GM23248 (cell line): ENCODE results near the gene DAB1. TPM values are rescaled to one million over a fixed set of nuclear protein-coding genes. Genes with fewer than 3 reads are reported as not detected.

Source experiments
- DNase-seq: peaks from one replicate; pipeline ENCODE4 v3.0.0-alpha.2; 2015
- H2AFZ ChIP-seq: fragments of 200-600 bp; sonication (generic); 2 replicates; pipeline ENCODE4 v1.6.1; 2016; ENCODE audit warnings: antibody characterized with exemption
- H3F3A ChIP-seq: fragments of 200-600 bp; sonication (generic); 2 replicates; pipeline ENCODE4 v1.6.1; 2016; ENCODE audit warnings: mild to moderate bottlenecking, antibody characterized with exemption, mixed run types; ENCODE audit not compliant: insufficient read depth
- H3K27ac ChIP-seq: fragments of 200-600 bp; sonication (generic); 2 replicates; pipeline ENCODE4 v1.5.1; 2016; ENCODE audit warnings: mild to moderate bottlenecking
- H3K27me3 ChIP-seq: fragments of 200-600 bp; sonication (generic); replicated peaks from 2 replicates; pipeline ENCODE4 v1.6.1; 2016; ENCODE audit warnings: mild to moderate bottlenecking; ENCODE audit not compliant: insufficient read depth
- H3K36me3 ChIP-seq: fragments of 200-600 bp; sonication (generic); 2 replicates; pipeline ENCODE4 v1.6.1; 2016; ENCODE audit warnings: low read depth, mild to moderate bottlenecking
- H3K4me1 ChIP-seq: fragments of 200-600 bp; sonication (generic); 2 replicates; pipeline ENCODE4 v1.6.1; 2016; ENCODE audit warnings: mild to moderate bottlenecking; ENCODE audit not compliant: insufficient read depth
- H3K4me2 ChIP-seq: fragments of 200-600 bp; sonication (generic); one replicate; pipeline ENCODE4 v1.6.1; 2016; ENCODE audit warnings: mild to moderate bottlenecking; ENCODE audit not compliant: unreplicated experiment
- H3K4me3 ChIP-seq: fragments of 200-600 bp; sonication (generic); 2 replicates; pipeline ENCODE4 v1.5.1; 2016; ENCODE audit warnings: mild to moderate bottlenecking
- H3K79me2 ChIP-seq: fragments of 200-600 bp; sonication (generic); 2 replicates; pipeline ENCODE4 v1.6.1; 2016; ENCODE audit warnings: mild to moderate bottlenecking; ENCODE audit not compliant: insufficient read depth
- H3K9ac ChIP-seq: fragments of 200-600 bp; sonication (generic); 2 replicates; pipeline ENCODE4 v1.6.1; 2016; ENCODE audit warnings: mild to moderate bottlenecking
- H3K9me2 ChIP-seq: fragments of 200-600 bp; sonication (generic); 2 replicates; pipeline ENCODE4 v1.6.1; 2016; ENCODE audit warnings: mixed run types, mild to moderate bottlenecking, moderate library complexity; ENCODE audit not compliant: insufficient read depth
- H3K9me3 ChIP-seq: fragments of 200-600 bp; sonication (generic); one replicate; pipeline ENCODE4 v1.6.1; 2017; ENCODE audit warnings: low read depth
- H4K20me1 ChIP-seq: fragments of 200-600 bp; sonication (generic); 2 replicates; pipeline ENCODE4 v1.6.0; 2016; ENCODE audit not compliant: insufficient read depth
- EZH2 ChIP-seq: fragments of 200-600 bp; sonication (generic); IDR thresholded peaks from 2 replicates; pipeline ENCODE4 v1.6.1; 2018; ENCODE audit warnings: antibody characterized with exemption, mild to moderate bottlenecking; ENCODE audit not compliant: insufficient read depth, poor library complexity, severe bottlenecking
- EZH2phosphoT487 ChIP-seq: fragments of 200-600 bp; sonication (generic); IDR thresholded peaks from 2 replicates; pipeline ENCODE4 v1.6.1; 2018; ENCODE audit warnings: antibody characterized with exemption, moderate library complexity, mild to moderate bottlenecking, low read depth; ENCODE audit not compliant: insufficient read depth
- WGBS, 2 experiments: methylation state at CpG; one replicate each; pipeline ENCODE4 v1.1.6; 2015 to 2017; ENCODE audit warnings: low lambda C conversion rate in 2 of 2, low coverage in 1 of 2; ENCODE audit errors: missing lambda C conversion rate in 2 of 2; 5-methylcytosine and 5-hydroxymethylcytosine counted together
- in situ Hi-C: fragments of 300-500 bp; cut with MboI; formaldehyde crosslinking; loops from 2 replicates; pipeline ENCODE4 v1.15.0; 2020
- polyA plus RNA-seq: library from polyadenylated mRNA; unstranded; fragments of >200 nt; fragmentation: Nextera tagmentation; extraction: Ambion mirVana; gene quantifications from 2 replicates; pipeline ENCODE4 v1.2.1, GENCODE V29; 2016
- total RNA-seq: library from RNA; depleted of rRNA; stranded (reverse); fragments of >200 nt; shearing (Covaris generic); gene quantifications from 2 replicates; pipeline ENCODE4 v1.2.3, GENCODE V29; 2014

Gene DAB1
- total and polyA plus RNA-seq, 2 experiments from 2014 or later = 0.11 to 0.39 TPM

DNA sequence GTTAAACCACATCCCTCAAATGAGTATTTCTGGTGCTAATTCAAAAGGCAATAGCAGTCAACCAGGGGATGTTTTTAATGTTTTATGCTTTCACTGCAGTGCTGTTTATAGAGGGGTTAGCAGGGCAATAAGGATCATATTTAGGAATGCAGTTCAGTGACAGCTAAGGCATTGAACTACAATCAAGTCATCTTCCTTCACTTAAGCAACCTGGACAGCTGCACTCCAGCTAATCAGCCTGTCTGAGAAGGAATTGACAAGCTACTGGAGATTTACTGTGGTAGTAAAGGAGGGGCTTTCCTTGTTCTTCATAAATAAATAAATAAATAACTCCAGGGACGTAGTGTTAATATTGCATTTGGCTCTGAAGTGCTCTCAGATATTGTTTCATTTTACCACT is 93.9 kb downstream of the DAB1 start:
- 0% methylated on average over 1 of the region's 1 CpG for WGBS, 2 experiments
- Histone ChIP-seq H3K9me3 (no peaks in the 10 kb centered on the region), H3K36me3 (no peaks in the 10 kb centered on the region), H4K20me1 (no peaks in the 10 kb centered on the region), H3K9me2 (no peaks in the 10 kb centered on the region), H3K27me3 (no peaks in the 10 kb centered on the region), H2AFZ (no peak overlapping the region), H3K4me3 (no peak overlapping the region), H3K27ac (no peak overlapping the region), H3K4me2 (no peak overlapping the region), H3K79me2 (no peaks in the 10 kb centered on the region), H3F3A (no peaks in the 10 kb centered on the region), H3K9ac (no peak overlapping the region), H3K4me1 (no peaks in the 10 kb centered on the region)
- TF ChIP-seq EZH2phosphoT487 (no peak), EZH2 (no peak)
- DNase-seq = no peak
- in situ Hi-C loops = no loop called here

DNA sequence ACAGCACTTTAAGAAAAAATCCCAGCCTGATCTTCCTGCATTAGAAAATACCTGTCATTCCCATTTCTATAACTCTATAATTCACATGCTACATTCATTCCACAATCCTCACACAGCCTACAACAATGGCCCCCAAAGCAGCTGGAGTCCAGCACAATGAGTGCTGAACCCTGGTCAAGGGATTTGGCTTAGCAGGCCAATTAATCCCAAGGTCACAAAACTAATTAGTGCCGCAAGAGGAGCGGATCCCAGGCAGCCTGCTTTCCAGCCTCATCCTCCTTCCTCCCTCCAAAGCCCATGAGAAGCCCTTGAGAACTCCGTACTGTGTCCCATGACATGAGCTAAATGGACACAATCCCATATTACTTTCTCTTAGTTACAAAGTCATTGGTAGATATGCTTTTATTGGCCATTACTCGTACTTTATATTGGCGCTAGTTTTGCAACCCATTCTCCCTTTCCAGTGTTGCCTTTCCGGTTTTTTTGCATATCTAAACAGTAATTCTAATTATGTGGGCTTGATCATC is 94.8 kb downstream of the DAB1 start:
- Histone ChIP-seq H3K4me3 (no peak overlapping the region), H3K9me2 (no peaks in the 10 kb centered on the region), H3K9ac (no peak overlapping the region), H2AFZ (no peak overlapping the region), H3K4me2 (no peak overlapping the region), H3K9me3 (no peaks in the 10 kb centered on the region), H3F3A (no peaks in the 10 kb centered on the region), H4K20me1 (no peaks in the 10 kb centered on the region), H3K4me1 (no peaks in the 10 kb centered on the region), H3K36me3 (no peaks in the 10 kb centered on the region), H3K79me2 (no peaks in the 10 kb centered on the region), H3K27ac (no peak overlapping the region), H3K27me3 (no peaks in the 10 kb centered on the region)
- in situ Hi-C loops = no loop called here
- no peak for TF ChIP-seq EZH2
- 21 to 22% methylated on average over 6 of the region's 6 CpGs for WGBS, 2 experiments
- no peak for DNase-seq

- WGBS, 2 experiments = 64 to 71% methylated on average over 4 of the region's 4 CpGs
- H3K79me2 ChIP-seq = no peaks in the 10 kb centered on the region
- H3K4me3 ChIP-seq = no peak overlapping the region
- no peak overlapping the region for H3K9ac ChIP-seq
- in situ Hi-C loops = no loop called here
- no peaks in the 10 kb centered on the region for H3K9me2 ChIP-seq
- no peak overlapping the region for H3K27ac ChIP-seq
- no peak overlapping the region for H2AFZ ChIP-seq
- H3K27me3 ChIP-seq = no peaks in the 10 kb centered on the region
- TF ChIP-seq EZH2phosphoT487 (no peak), EZH2 (no peak)
- no peaks in the 10 kb centered on the region for H3K9me3 ChIP-seq
- H4K20me1 ChIP-seq = no peaks in the 10 kb centered on the region
- no peaks in the 10 kb centered on the region for H3F3A ChIP-seq
- H3K4me1 ChIP-seq = no peaks in the 10 kb centered on the region
- H3K36me3 ChIP-seq = no peaks in the 10 kb centered on the region
- H3K4me2 ChIP-seq = no peak overlapping the region
- DNase-seq = no peak
Measured at GRCh38 chr1:57327946-57328345, 95.9 kb downstream of the DAB1 start.

- Histone ChIP-seq H3K27ac (no peak overlapping the region), H3K4me2 (no peak overlapping the region), H3K9ac (no peak overlapping the region), H3F3A (no peaks in the 10 kb centered on the region), H3K9me2 (no peaks in the 10 kb centered on the region), H2AFZ (no peak overlapping the region), H3K4me1 (no peaks in the 10 kb centered on the region), H3K4me3 (no peak overlapping the region), H3K9me3 (no peaks in the 10 kb centered on the region), H3K36me3 (no peaks in the 10 kb centered on the region), H3K27me3 (no peaks in the 10 kb centered on the region), H3K79me2 (no peaks in the 10 kb centered on the region), H4K20me1 (no peaks in the 10 kb centered on the region)
- TF ChIP-seq EZH2phosphoT487 (no peak), EZH2 (no peak)
- no peak for DNase-seq
- 18 to 36% methylated on average over 5 of the region's 5 CpGs for WGBS, 2 experiments
- in situ Hi-C loops = no loop called here
Measured at GRCh38 chr1:57327336-57327735, 96.5 kb downstream of the DAB1 start.

GRCh38 chr1:57325536-57325935 is 98.3 kb downstream of the DAB1 start:
- H3K36me3 ChIP-seq = no peaks in the 10 kb centered on the region
- H3K27me3 ChIP-seq = peaks cover 1% of the 10 kb centered on the region; the same call in 1 of the 2 replicates
- no peaks in the 10 kb centered on the region for H3K9me2 ChIP-seq
- H2AFZ ChIP-seq = no peak overlapping the region
- no peak for DNase-seq
- no peak overlapping the region for H3K27ac ChIP-seq
- in situ Hi-C loops = no loop called here
- H4K20me1 ChIP-seq = no peaks in the 10 kb centered on the region
- H3K4me1 ChIP-seq = no peaks in the 10 kb centered on the region
- TF ChIP-seq EZH2 (no peak), EZH2phosphoT487 (no peak)
- H3K9ac ChIP-seq = no peak overlapping the region
- no peak overlapping the region for H3K4me3 ChIP-seq
- H3F3A ChIP-seq = no peaks in the 10 kb centered on the region
- no peaks in the 10 kb centered on the region for H3K9me3 ChIP-seq
- H3K4me2 ChIP-seq = no peak overlapping the region
- 15 to 33% methylated on average over 1 of the region's 1 CpG for WGBS, 2 experiments
- no peaks in the 10 kb centered on the region for H3K79me2 ChIP-seq
